ENCODE measurements around the gene RPL34. TPM values are rescaled to one million over a fixed set of nuclear protein-coding genes. Genes with fewer than 3 reads are reported as not detected.

The RPL34 gene
- total RNA-seq, 1 donor from 2014 or later: 1,315 TPM

DNA sequence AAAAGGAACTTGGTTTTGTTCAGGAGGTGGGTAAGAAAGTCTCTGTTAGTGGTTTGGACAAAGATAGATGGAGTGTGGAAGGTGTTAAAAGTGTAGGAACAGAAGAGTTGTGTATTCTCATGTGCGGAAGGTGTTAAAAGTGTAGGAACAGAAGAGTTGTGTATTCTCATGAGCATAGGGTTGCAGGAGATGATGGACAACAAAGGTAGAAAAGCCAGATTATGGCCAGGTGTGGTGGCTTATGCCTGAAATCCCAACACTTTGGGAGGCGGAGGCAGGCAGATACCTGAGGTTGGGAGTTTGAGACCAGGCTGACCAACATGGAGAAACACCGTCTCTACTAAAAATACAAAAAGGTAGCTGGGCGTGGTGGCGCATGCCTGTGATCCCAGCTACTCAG is 2.5 kb downstream of the RPL34 start:
- intact Hi-C loops (cut with micrococcal nuclease): no loop called here

DNA sequence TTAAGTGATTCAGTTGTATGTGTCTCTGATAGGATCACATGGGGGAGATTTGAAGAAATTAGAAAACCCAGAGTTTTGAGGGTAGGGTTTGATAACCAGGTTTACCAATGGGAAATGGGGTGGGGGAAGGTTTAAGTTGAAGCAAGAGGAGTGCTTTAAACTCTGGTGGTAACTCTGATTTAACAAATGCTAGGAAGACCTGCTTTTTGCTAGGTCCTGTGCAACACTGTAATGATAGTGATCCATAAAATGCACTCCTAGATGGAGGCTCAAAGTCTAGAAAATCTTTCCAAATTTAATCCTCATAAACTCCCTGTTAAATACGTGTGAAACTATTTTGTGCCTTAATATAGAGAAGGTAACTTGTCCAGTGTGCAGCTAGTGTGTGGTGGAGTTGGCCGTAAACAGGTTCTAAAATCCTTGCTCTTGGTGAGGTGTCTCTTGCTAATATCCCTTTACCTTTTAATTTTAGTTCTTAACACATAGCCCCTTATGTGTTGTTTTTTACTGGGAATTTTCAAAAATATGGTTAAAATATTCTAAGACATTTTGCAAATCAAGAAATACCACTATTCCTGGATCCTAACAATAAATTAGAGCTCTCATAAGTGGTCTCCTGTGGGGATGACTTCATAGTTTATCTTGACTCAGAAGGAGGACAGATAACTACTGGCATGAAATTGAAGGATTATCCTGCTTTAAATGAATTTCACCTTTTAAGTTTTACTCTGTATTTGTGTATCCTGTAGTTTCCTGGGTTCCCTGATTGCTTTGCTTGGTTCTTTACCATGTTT is 4.1 kb downstream of the RPL34 start:
- intact Hi-C loops (cut with micrococcal nuclease): no loop called here

GRCh38 chr4:108626056-108626455 is 5.7 kb downstream of the RPL34 start:
- intact Hi-C loops (cut with micrococcal nuclease): no loop called here

- intact Hi-C loops (cut with micrococcal nuclease): no loop called here
These were observed 8.0 kb downstream of the RPL34 start for GRCh38 chr4:108628411-108628810.

DNA sequence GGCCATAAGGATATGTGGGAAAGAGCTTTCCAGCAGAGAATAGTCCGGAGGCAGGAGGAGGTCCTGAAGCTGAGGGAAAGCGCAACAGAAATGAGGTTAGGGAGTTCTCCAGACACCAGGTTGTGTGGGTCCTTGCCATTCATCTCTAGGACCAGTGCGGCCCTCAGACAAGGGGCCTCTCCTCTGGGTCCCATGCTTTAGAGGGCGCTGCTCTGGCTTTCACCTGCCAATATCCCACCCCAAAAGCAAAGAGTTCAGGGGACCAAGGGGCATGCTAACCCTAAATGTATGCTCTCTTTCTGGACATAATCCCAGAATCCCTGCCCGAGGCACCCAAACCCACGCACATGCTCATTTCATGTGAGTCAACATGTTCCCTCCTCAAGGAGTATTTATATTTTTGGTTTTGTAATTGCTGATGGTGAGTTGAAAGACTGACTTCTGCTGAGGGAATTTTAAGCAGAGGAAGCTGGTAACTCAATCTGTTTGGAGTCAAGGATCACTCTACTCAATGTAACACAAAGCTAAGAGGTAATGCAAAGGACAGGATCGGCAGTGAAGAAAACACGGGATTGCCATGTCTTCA is 14.8 kb downstream of the RPL34 start:
- intact Hi-C loops (cut with micrococcal nuclease): no loop called here

DNA sequence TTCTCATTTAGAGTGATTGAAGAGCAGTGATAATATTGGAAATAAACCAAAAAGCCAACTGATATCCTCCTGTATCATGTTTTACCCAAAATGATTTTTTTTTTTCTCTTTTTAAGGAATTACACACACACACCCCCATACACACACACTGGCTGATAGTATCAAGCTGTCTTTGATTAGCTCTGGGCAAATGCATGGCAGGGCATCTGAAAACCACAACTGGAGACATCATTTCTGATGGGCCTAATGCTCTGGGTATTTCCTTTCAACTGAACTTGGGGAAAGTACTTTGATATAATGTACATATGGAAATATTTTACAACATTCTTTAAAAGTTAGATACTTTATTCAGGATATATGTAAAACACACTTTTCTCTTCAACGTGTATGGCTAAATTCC is 15.9 kb downstream of the RPL34 start:
- intact Hi-C loops (cut with micrococcal nuclease): no loop called here

DNA sequence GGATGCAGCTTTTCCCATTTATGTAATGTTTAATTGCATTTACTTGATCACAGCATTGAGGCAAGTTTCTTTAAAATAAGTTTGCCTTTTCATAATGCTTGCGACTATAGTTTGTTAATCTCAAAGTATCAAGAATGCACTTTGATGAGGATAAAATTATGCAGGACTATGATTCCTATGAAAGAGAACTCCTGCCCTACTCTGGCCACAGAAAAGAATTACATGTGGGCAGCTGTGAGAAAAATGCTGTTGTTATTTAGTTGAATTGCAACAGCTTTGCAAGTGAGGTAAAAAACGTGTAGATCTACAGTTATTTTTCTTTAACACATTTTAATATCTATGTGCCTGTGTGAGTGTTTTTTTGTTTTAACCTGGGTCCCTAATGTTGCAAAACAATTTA is 17.5 kb downstream of the RPL34 start:
- intact Hi-C loops (cut with micrococcal nuclease): no loop called here

GRCh38 chr4:108644237-108644636 is 23.9 kb downstream of the RPL34 start:
- intact Hi-C loops (cut with micrococcal nuclease): no loop called here

DNA sequence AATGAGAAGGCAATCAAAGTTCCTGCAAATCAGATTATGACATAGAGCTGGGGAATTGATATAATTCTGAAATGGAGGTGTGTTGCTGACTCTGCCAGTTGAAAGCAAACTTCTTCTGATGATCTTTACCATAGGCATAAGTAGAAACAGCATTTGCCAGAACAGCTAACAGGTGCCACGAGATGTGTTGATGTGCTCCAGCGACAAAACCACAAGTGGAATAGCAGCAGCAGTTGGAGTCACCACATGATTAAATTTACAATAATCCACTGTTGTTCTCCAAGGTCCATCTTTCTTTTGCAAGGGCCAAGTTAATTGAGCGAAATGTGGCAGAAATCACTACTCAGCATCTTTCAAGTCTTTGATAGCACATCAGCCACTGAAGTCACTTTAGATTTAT is 26.3 kb downstream of the RPL34 start:
- intact Hi-C loops (cut with micrococcal nuclease): no loop called here

GRCh38 chr4:108649863-108650211 is 29.5 kb downstream of the RPL34 start:
- intact Hi-C loops (cut with micrococcal nuclease): loop anchor here (1.0 to 5.0 kb wide), 6 partner anchors 30 to 1542 kb away; partner anchors contain the start of genes HADH, LEF1, PAPSS1 and RPL34

DNA sequence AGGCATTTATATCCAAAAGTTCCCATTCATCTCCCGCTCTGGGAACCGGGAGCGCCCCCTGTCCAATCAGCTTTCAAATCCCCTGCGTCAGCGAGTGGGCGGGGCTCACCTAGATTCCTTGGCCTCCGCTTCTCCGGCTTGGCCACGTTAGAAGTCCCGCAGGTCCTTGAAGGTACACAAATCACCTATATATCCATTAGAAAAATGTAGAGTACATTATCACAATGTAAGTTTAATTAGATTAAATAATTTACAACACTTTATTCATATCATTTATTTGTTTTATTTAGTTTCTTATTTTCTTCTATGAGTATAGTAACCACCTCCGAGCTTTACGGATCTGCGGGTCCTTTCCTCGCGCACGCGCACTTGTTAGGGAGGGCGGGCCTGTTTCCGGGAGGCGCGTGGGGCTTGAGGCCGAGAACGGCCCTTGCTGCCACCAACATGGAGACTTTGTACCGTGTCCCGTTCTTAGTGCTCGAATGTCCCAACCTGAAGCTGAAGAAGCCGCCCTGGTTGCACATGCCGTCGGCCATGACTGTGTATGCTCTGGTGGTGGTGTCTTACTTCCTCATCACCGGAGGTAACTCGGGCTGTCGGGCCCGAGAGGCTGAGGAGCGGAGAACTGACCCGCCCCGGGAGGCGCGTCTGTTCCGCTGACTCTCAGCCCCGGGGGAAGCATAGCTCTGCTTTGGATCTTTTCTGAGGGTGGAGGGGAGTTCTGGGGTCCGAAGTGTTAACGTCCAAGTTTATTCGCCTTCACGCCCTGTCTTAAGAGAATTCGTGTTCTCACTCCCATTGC is 30.0 kb downstream of the RPL34 start, which contains the start of gene OSTC:
TSS of gene OSTC (plus strand) at position 388 of the 802 bp plus-strand sequence. CDS start at position 445, 57 bp downstream.
- intact Hi-C loops (cut with micrococcal nuclease): loop anchor here (1.0 to 5.0 kb wide), 6 partner anchors 30 to 1542 kb away; partner anchors contain the start of genes HADH, LEF1, PAPSS1 and RPL34

GRCh38 chr4:108651014-108651791 is 30.8 kb downstream of the RPL34 start:
- intact Hi-C loops (cut with micrococcal nuclease): loop anchor here (5.0 kb wide), 2 partner anchors 996 to 1541 kb away; no protein-coding TSS in a partner anchor

GRCh38 chr4:108662629-108663028 is 42.3 kb downstream of the RPL34 start:
- intact Hi-C loops (cut with micrococcal nuclease): no loop called here

DNA sequence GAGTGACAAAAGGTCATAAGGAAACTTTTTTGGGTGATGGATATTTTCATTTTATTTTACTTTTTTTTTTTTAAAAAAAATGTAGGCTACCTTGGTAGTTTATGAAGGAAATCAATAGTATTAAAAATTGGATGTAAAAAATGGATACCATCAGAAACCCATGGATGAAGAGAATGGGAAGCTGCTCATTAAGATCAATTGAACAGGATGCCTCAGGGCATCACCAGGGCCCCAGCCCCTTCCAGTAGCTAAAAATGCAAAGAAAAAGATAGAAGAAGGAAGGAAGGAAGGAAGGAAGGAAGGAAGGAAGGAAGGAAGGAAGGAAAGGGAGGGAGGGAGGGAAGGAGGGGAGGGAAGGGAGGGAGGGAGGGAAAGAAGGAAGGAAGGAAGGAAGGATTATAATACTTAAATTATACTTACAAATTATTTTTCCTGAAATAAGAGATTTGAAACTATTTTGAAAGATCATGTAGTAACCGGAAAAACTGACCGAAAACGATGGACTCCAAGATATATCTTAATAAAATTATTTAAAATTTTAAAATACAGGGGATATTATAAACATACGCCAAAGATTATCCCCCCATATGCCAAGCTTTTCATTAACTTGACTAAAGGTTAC is 54.1 kb downstream of the RPL34 start:
- intact Hi-C loops (cut with micrococcal nuclease): no loop called here

Other genes starting within 250 kb of the RPL34 start
- gene OSTC, start 30.0 kb downstream of the RPL34 start, total RNA-seq: 106 and 108 TPM in 2 replicates
- gene ETNPPL, start 142.5 kb downstream of the RPL34 start, total RNA-seq: not detected in 2 replicates